ENCODE data around the gene ZNF692.
"Not testable (repeated sequence)": the region's sequence is repeated elsewhere in the genome, so short reads cannot be mapped to it uniquely, and the experiment has no call there.

ZNF692 gene

GRCh38 chr1:248890549-248891498, 31.9 kb upstream of the ZNF692 start:
- DNase-seq (ENCODE audit: low read depth), result peak; percentile 9
- no peak for TF ChIP-seq CTCF (conservative IDR thresholded peaks at IDR 0.05; ENCODE audit: low read length)
- H3K4me3 ChIP-seq (ENCODE audit: low read length), result no peak overlapping the region

GRCh38 chr1:248889914-248890243, 31.0 kb upstream of the ZNF692 start:
- not testable (repeated sequence) for DNase-seq (ENCODE audit: low read depth); H3K4me3 ChIP-seq (ENCODE audit: low read length)

- no peak overlapping the region for H3K4me3 ChIP-seq (ENCODE audit: low read length)
- no peak for TF ChIP-seq CTCF (conservative IDR thresholded peaks at IDR 0.05; ENCODE audit: low read length)
- peak; percentile 56 for DNase-seq (ENCODE audit: low read depth)
These were observed 27.5 kb upstream of the ZNF692 start for GRCh38 chr1:248886237-248886895.

- H3K4me3 ChIP-seq (ENCODE audit: low read length), result no peak overlapping the region
- DNase-seq (ENCODE audit: low read depth), result no peak
- no peak for TF ChIP-seq CTCF (conservative IDR thresholded peaks at IDR 0.05; ENCODE audit: low read length)
These were observed 26.8 kb upstream of the ZNF692 start for GRCh38 chr1:248885646-248886045.

DNA sequence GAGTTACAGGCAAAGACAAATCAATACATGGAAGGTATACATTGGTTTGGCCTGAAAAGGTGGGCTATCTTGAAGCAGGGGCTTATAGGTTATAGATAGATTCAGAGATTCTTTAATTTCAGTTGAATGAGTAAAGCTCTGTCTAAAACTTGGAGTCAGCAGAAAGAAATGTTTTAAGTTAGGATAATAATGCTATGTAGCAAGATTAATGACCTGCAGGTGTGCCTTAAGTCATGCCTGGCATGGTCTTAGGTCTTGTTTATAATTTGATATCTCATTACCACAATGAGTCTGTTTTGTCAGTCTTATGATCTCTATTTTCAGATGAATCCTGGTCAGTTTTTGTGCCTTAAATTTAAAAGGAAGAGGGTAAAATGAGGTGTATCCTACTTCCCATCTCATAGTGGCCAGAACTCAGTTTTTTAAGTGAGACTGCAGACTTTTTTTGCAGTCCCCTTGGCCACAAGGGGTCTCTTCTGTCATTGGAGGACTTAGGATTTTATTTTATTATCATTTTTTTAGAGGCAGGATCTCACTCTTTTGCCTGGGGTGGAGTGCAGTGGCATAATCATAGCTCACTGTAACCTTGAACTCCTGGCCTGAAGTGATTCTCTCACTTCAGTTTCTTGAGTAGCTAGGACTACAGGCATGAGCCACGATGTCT, 25.9 kb upstream of the ZNF692 start:
- TF ChIP-seq CTCF (conservative IDR thresholded peaks at IDR 0.05; ENCODE audit: low read length), result no peak
- H3K4me3 ChIP-seq (ENCODE audit: low read length), result no peak overlapping the region
- no peak for DNase-seq (ENCODE audit: low read depth)

- not testable (repeated sequence) for H3K4me3 ChIP-seq (ENCODE audit: low read length)
- peak; percentile 37 for DNase-seq (ENCODE audit: low read depth)
These were observed 23.5 kb upstream of the ZNF692 start for GRCh38 chr1:248882427-248882826.

- no peak for DNase-seq (ENCODE audit: low read depth)
- no peak overlapping the region for H3K4me3 ChIP-seq (ENCODE audit: low read length)
- TF ChIP-seq CTCF (conservative IDR thresholded peaks at IDR 0.05; ENCODE audit: low read length), result no peak
These were observed 22.4 kb upstream of the ZNF692 start for GRCh38 chr1:248881261-248881660.

All from AG10803 (cell line).